ENCODE data around the gene BPIFA3.

The BPIFA3 gene

DNA sequence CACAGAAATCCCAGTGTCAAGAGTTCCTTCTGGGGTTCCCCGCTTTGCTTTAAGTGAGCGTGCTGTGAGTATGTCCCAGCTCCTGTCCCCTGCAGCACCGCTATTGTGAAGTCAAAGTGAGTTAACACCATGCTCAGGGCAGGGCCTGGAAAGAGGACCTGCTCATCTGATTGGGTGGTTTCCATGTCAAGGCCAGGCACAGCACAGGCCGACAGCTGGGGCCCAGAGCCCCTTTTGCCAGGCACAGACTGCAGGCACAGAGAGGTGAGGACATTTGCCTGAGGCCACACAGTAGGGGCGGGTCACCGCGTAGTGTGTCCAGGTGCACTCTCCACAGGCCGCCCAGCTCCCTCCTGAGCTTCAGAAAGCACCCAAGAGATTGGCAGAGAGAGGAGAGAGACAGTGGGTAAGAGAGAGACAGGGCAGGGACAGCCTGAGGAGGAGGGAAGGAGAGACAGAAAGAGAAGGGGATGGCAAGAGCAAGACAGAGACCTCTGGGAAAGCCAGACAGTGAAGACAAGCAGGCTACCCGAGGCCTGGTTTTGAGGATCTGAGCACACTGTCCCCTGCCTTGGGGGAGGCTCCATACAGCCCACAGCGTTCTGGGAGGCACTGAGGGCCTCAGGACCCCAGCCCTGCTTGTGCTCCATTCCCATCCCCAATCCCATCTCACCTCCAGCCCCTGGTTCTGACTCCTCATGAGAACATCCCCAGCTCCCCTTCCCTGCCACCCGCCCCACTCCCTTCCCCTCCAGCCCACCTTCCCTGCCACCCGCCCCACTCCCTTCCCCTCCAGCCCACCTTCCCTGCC, 59.4 kb downstream of the BPIFA3 start:
- DNase-seq: no peak
- Histone ChIP-seq H3K4me3 (ENCODE audit: low read depth, low read length) (no peak overlapping the region), H3K36me3 (no peaks in the 10 kb centered on the region), H3K27ac (no peak overlapping the region), H3K27me3 (ENCODE audit: insufficient read depth, low read depth, severe bottlenecking) (no peaks in the 10 kb centered on the region), H3K9me3 (ENCODE audit: severe bottlenecking) (no peaks in the 10 kb centered on the region)
- TF ChIP-seq, protein P1, sequence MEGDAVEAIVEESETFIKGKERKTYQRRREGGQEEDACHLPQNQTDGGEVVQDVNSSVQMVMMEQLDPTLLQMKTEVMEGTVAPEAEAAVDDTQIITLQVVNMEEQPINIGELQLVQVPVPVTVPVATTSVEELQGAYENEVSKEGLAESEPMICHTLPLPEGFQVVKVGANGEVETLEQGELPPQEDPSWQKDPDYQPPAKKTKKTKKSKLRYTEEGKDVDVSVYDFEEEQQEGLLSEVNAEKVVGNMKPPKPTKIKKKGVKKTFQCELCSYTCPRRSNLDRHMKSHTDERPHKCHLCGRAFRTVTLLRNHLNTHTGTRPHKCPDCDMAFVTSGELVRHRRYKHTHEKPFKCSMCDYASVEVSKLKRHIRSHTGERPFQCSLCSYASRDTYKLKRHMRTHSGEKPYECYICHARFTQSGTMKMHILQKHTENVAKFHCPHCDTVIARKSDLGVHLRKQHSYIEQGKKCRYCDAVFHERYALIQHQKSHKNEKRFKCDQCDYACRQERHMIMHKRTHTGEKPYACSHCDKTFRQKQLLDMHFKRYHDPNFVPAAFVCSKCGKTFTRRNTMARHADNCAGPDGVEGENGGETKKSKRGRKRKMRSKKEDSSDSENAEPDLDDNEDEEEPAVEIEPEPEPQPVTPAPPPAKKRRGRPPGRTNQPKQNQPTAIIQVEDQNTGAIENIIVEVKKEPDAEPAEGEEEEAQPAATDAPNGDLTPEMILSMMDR (IDR thresholded peaks at IDR 0.05; ENCODE audit: low read depth, low read length): no peak

Measured in WERI-Rb-1 (cell line).